ENCODE measurements around the gene HSD11B2.

The HSD11B2 gene

GRCh38 chr16:67483150-67483549, 52.2 kb downstream of the HSD11B2 start, which contains the start of gene AGRP:
Gene AGRP (minus strand): TSS chr16:67483547. CDS start chr16:67483398, 149 bp downstream.
- no peak for TF ChIP-seq TAF1 (IDR thresholded peaks at IDR 0.05; ENCODE audit: borderline replicate concordance, insufficient read depth, low read length)
- TF ChIP-seq POLR2AphosphoS5 (IDR thresholded peaks at IDR 0.05; ENCODE audit: low read depth, low read length): no peak
- TF ChIP-seq SIN3A (IDR thresholded peaks at IDR 0.05; ENCODE audit: borderline replicate concordance, insufficient read depth, low read length): no peak
- no peak for TF ChIP-seq FOXP2 (optimal IDR thresholded peaks at IDR 0.05; ENCODE audit: borderline replicate concordance, extremely low read depth, extremely low read length, insufficient read depth)
- TF ChIP-seq REST (IDR thresholded peaks at IDR 0.05; ENCODE audit: insufficient read depth in 1 of 2, low read depth in 2 of 2, low read length in 2 of 2): no peak

GRCh38 chr16:67483731-67484525, 53.0 kb downstream of the HSD11B2 start:
- no peak for TF ChIP-seq POLR2AphosphoS5 (IDR thresholded peaks at IDR 0.05; ENCODE audit: low read depth, low read length)
- TF ChIP-seq SIN3A (IDR thresholded peaks at IDR 0.05; ENCODE audit: borderline replicate concordance, insufficient read depth, low read length): no peak
- TF ChIP-seq FOXP2 (optimal IDR thresholded peaks at IDR 0.05; ENCODE audit: borderline replicate concordance, extremely low read depth, extremely low read length, insufficient read depth): no peak
- TF ChIP-seq TAF1 (IDR thresholded peaks at IDR 0.05; ENCODE audit: borderline replicate concordance, insufficient read depth, low read length): no peak
- TF ChIP-seq REST (IDR thresholded peaks at IDR 0.05; ENCODE audit: insufficient read depth in 1 of 2, low read depth in 2 of 2, low read length in 2 of 2): no peak

GRCh38 chr16:67486805-67487204, 55.9 kb downstream of the HSD11B2 start:
- TF ChIP-seq REST (IDR thresholded peaks at IDR 0.05; ENCODE audit: insufficient read depth in 1 of 2, low read depth in 2 of 2, low read length in 2 of 2): no peak
- no peak for TF ChIP-seq FOXP2 (optimal IDR thresholded peaks at IDR 0.05; ENCODE audit: borderline replicate concordance, extremely low read depth, extremely low read length, insufficient read depth)
- no peak for TF ChIP-seq POLR2AphosphoS5 (IDR thresholded peaks at IDR 0.05; ENCODE audit: low read depth, low read length)
- TF ChIP-seq SIN3A (IDR thresholded peaks at IDR 0.05; ENCODE audit: borderline replicate concordance, insufficient read depth, low read length): no peak
- no peak for TF ChIP-seq TAF1 (IDR thresholded peaks at IDR 0.05; ENCODE audit: borderline replicate concordance, insufficient read depth, low read length)

All from PFSK-1 (cell line).